Measurements from ENCODE around the gene ARHGAP6.

GRCh38 chrX:11464836-11465463 lies 200.8 kb downstream of the ARHGAP6 start:
- no peak for TF ChIP-seq CTCF (IDR thresholded peaks at IDR 0.05)
- TF ChIP-seq POLR2A (IDR thresholded peaks at IDR 0.05), result no peak
